Heart right ventricle (tissue), 16 donors: ENCODE data around the gene E2F4. TPM values are rescaled to one million over a fixed set of nuclear protein-coding genes. Genes with fewer than 3 reads are reported as not detected.

ENCODE experiments used
- ATAC-seq, 8 donors: fragments of 200-7000 bp; cut with Tn5 transposase; one replicate each; pipeline ENCODE4 v1.9.1; 2020; ENCODE audit warnings: mild to moderate bottlenecking in 8 of 8, moderate library complexity in 8 of 8, moderate number of reproducible peaks in 1 of 8
- DNase-seq, 2 donors: peaks; one replicate each; pipeline ENCODE4 v3.0.0-alpha.2; 2020
- H3K27ac ChIP-seq, 10 donors: fragments of 200-600 bp; sonication (generic) in 2 of 10; one replicate each; pipeline versions ENCODE4 v1.5.0 to v1.8.0; 2020 to 2022; ENCODE audit warnings: mild to moderate bottlenecking in 3 of 10
- H3K27me3 ChIP-seq, 7 donors: fragments of 200-600 bp; one replicate each; pipeline ENCODE4 v1.8.0; 2021 to 2022; ENCODE audit warnings: mild to moderate bottlenecking in 2 of 7
- H3K36me3 ChIP-seq, 9 donors: fragments of 200-600 bp; sonication (generic) in 1 of 9; one replicate each; pipeline versions ENCODE4 v1.5.0 to v1.8.0; 2020 to 2022; ENCODE audit warnings: mild to moderate bottlenecking in 2 of 9
- H3K4me1 ChIP-seq, 9 donors: fragments of 200-600 bp; sonication (generic) in 1 of 9; one replicate each; pipeline versions ENCODE4 v1.5.0 to v1.8.0; 2020 to 2022; ENCODE audit warnings: mild to moderate bottlenecking in 4 of 9
- H3K4me3 ChIP-seq, 10 donors: fragments of 200-600 bp; sonication (generic) in 2 of 10; one replicate each; pipeline versions ENCODE4 v1.5.0 to v1.8.0; 2020 to 2022; ENCODE audit warnings: mild to moderate bottlenecking in 7 of 10, moderate library complexity in 2 of 10
- H3K9me3 ChIP-seq, 11 donors: fragments of 200-600 bp in 10 of 11; sonication (generic) in 2 of 11; one replicate each; pipeline versions ENCODE4 v1.5.0 to v1.8.0; 2013 to 2022; ENCODE audit warnings: mild to moderate bottlenecking in 2 of 11, control low read depth in 1 of 11, moderate library complexity in 1 of 11
- WGBS, 2 donors: extraction: QIAGEN DNeasy Blood & Tissue Kit; methylation state at CpG; one replicate each; pipeline ENCODE4 v1.1.7; 2013; ENCODE audit warnings: inconsistent platforms in 1 of 2; 5-methylcytosine and 5-hydroxymethylcytosine counted together
- intact Hi-C, 10 donors: fragments of 100-400 bp; cut with DNase I; formaldehyde crosslinking; loops; one replicate each; pipeline versions ENCODE4 v1.11.1 to v1.14.2; 2022
- long read RNA-seq, 3 donors: library from polyadenylated mRNA; unstranded; transcript quantifications; one replicate each; pipeline ENCODE4 v2.0.0, GENCODE V29; 2020 to 2021
- polyA plus RNA-seq, 2 donors: library from polyadenylated mRNA; stranded (reverse); fragments of 200-250 nt; gene quantifications; one replicate each; pipeline ENCODE4 v1.2.3, GENCODE V29; 2013
- total RNA-seq, 10 donors: library from RNA; stranded (reverse); fragmentation: NEBNext Ultra II Directional in 3 of 10; extraction: Animal tissue kit (Norgen Biotek cat#: 25700) in 3 of 10; gene quantifications; one replicate each; pipeline versions ENCODE4 v1.2.1 to v1.2.4, GENCODE V29; 2021 to 2023
- TF ChIP-seq, protein P1 (sequence below), 9 donors: fragments of 200-600 bp; sonication (generic) in 2 of 9; IDR thresholded peaks; one replicate each; pipeline versions ENCODE4 v1.5.0 to v1.8.0; 2021 to 2022; ENCODE audit warnings: antibody characterized with exemption in 9 of 9, mild to moderate bottlenecking in 5 of 9, moderate library complexity in 1 of 9
- donor health status: Arrhythmogenic right ventricular cardiomyopathy.
- donor health status: ischemic (EF 13 %, LVEDD 7.1; RV severe dilation, severe dysfunction).
- donor health status: healthy with polysubstance abuse.
- donor health status: DM: no; HTN: yes; CAD: no.
- donor health status: DM: no; HTN: no; CAD: no.
- donor health status: ischemic (EF 25% LVEDD 6.9; RV normal size, moderate dysfunction).
- donor health status: ischemic (EF 25% LVEDD 5.7; RV mildly dilated, moderate dysfunction).
- donor health status: healthy.
- donor health status: DM: yes; HTN: yes; CAD: no.
- donor health status: Ischemic cardiomyopathy.
- donor health status: ischemic (EF 35%, LVEDD 5.7; RV mildly dilated, moderate dysfunction).
- donor health status: nonischemic (EF 11% LVEDD 7.7; RV severe dilation, severe dysfunction).
- donor health status: DM: yes; HTN: yes; CAD: no.
- donor health status: PGD.
- donor health status: ischemic (EF 29% LVEDD 5.4; RV normal size, mild dysfunction).
- donor health status: nonischemic (EF 23%, LVEDD 6.1; RV moderate dilation, normal function).

The E2F4 gene, protein sequence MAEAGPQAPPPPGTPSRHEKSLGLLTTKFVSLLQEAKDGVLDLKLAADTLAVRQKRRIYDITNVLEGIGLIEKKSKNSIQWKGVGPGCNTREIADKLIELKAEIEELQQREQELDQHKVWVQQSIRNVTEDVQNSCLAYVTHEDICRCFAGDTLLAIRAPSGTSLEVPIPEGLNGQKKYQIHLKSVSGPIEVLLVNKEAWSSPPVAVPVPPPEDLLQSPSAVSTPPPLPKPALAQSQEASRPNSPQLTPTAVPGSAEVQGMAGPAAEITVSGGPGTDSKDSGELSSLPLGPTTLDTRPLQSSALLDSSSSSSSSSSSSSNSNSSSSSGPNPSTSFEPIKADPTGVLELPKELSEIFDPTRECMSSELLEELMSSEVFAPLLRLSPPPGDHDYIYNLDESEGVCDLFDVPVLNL
- total RNA-seq (10 to 100 TPM; 21.9 to 45.6 (median 28.6) TPM), polyA plus RNA-seq (10 to 100 TPM; 33.4 to 38.4 TPM)
- long read RNA-seq, donor 1, transcript E2F4-208 (8 exons, 2,615 nt), result minor isoform, 5 of 51 reads
- long read RNA-seq, donor 1, transcript E2F4-201 (10 exons, 2,096 nt), result major isoform, 32 of 51 reads
- long read RNA-seq, donor 1, partial matches to known transcripts, result 2 of 51 reads
- long read RNA-seq, donor 1, other reads (novel, unspliced or antisense), result 12 of 51 reads
- long read RNA-seq, donor 2, transcript E2F4-201 (10 exons, 2,096 nt), result major isoform, 25 of 36 reads
- long read RNA-seq, donor 2, partial matches to known transcripts, result 6 of 36 reads
- long read RNA-seq, donor 2, other reads (novel, unspliced or antisense), result 5 of 36 reads
- long read RNA-seq, donor 3, transcript E2F4-201 (10 exons, 2,096 nt), result major isoform, 20 of 35 reads
- long read RNA-seq, donor 3, transcript E2F4-208 (8 exons, 2,615 nt), result minor isoform, 5 of 35 reads
- long read RNA-seq, donor 3, partial matches to known transcripts, result 5 of 35 reads
- long read RNA-seq, donor 3, other reads (novel, unspliced or antisense), result 5 of 35 reads

DNA sequence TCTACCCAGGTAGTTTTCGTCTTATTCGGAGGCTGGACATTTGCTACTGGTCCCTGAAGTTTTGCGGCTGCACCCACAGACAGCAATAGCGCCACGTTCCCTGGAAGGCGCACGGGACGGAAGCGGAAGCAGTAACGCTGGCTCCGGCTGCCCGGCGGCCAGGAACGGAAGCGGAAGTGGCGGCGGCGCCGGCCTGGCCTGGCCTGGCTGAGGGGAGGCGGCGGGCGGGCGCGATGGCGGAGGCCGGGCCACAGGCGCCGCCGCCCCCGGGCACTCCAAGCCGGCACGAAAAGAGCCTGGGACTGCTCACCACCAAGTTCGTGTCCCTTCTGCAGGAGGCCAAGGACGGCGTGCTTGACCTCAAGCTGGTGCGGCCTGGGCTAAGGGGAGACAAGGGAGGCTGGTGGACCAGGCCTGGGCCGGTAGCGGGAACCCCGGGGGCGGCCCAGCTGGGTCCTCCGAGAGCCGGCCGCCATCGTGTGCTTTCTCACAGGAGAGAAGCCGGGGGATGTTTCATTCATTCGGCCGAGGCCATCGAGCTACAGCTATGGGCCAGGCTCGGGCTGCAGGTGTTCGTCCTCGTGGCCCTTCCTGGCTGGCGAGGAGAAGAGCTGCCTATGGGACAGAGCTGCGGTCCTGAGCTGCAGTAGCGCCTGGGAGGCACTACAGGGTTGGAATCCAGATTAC is at the start of gene E2F4:
Gene E2F4, plus strand, starts transcription at position 161 of the 687 bp plus-strand sequence. Its CDS starts 73 bp downstream, at position 234.
- 0 to 1% methylated on average over 54 of the region's 54 CpGs for WGBS, 2 donors
- intact Hi-C loops, result loop anchor here in 4 of 10 donors (2.0 to 5.0 kb wide), 3 partner anchors 35 to 55 kb away; partner anchors contain the start of genes TMEM208 (in 3 of the 4), FHOD1 (in 1 of the 4) and SLC9A5 (in 1 of the 4)

DNA sequence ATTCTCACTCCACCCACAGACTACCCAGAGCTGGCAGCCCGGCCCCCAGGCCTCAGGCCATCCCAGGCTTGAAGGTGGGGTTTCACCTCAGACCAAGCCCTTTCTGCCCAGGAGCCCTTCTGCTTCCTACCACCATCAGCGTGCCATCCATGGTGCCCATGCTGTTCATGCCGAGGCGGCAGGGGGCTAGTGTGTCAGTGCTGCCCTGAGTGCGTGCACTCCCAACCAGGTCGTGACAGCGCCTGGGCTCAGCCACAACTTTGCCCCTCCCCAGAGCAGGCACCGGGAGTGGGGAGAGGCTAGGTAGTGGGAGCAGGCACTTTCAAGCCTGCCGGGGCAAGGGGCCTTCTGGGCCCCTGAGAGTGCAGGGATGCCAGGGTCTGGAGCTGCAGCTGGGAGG is 49.6 kb upstream of the E2F4 start:
- Histone ChIP-seq H3K9me3 (no peaks in the 10 kb centered on the region), H3K4me3 (no peak overlapping the region), H3K27ac (no peak overlapping the region), H3K36me3 (peaks cover 0 to 100% (median 61%) of the 10 kb centered on the region in 9 donors), H3K4me1 (no peaks in the 10 kb centered on the region), H3K27me3 (no peaks in the 10 kb centered on the region)
- DNase-seq (no peak), ATAC-seq (no peak)
- 91 to 92% methylated on average over 9 of the region's 9 CpGs for WGBS, 2 donors
- TF ChIP-seq, protein P1, sequence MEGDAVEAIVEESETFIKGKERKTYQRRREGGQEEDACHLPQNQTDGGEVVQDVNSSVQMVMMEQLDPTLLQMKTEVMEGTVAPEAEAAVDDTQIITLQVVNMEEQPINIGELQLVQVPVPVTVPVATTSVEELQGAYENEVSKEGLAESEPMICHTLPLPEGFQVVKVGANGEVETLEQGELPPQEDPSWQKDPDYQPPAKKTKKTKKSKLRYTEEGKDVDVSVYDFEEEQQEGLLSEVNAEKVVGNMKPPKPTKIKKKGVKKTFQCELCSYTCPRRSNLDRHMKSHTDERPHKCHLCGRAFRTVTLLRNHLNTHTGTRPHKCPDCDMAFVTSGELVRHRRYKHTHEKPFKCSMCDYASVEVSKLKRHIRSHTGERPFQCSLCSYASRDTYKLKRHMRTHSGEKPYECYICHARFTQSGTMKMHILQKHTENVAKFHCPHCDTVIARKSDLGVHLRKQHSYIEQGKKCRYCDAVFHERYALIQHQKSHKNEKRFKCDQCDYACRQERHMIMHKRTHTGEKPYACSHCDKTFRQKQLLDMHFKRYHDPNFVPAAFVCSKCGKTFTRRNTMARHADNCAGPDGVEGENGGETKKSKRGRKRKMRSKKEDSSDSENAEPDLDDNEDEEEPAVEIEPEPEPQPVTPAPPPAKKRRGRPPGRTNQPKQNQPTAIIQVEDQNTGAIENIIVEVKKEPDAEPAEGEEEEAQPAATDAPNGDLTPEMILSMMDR (IDR thresholded peaks at IDR 0.05), result no peak
- intact Hi-C loops, result no loop called here

More for the DNA sequence above, at the start of gene E2F4:
- Histone ChIP-seq H3K36me3 (peaks cover 3 to 42% (median 34%) of the 10 kb centered on the region in 9 donors), H3K9me3 (no peaks in the 10 kb centered on the region), H3K4me3 (peak within 1 kb of the TSS; percentile 78 to 100 (median 90)), H3K27ac (peak within 1 kb of the TSS; percentile 13 to 94 (median 86)), H3K27me3 (no peaks in the 10 kb centered on the region), H3K4me1 (peaks cover 18 to 52% (median 33%) of the 10 kb centered on the region in 9 donors)
- ATAC-seq (peak; percentile 88 to 97 (median 94)), DNase-seq (peak; percentile 92)
- TF ChIP-seq, protein P1 (IDR thresholded peaks at IDR 0.05), result peak in 1 of 9 donors; percentile 8

DNA sequence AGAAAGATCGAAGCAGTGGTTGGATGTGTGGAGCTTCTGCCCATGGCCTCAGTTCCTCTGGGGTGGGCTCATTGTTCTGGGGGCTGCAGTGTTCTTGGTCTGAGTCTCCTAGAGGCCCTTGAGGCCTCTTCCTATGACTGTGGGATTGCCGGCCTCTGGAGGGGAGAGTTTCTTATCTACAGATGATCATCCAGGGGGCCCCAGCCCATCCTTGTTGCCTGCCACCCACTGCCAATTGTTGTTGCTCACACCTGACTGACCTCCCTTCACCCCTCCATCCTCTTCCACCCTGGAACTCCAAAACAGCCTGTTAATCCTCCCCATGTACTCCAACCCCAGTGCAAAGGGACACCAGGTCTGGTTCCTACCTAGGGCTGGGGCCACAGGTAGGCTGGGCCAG is 47.0 kb upstream of the E2F4 start:
- intact Hi-C loops, result no loop called here

More for the DNA sequence above, 47.0 kb upstream of the E2F4 start:
- WGBS, 2 donors, result 94 to 95% methylated on average over 2 of the region's 2 CpGs
- TF ChIP-seq, protein P1 (IDR thresholded peaks at IDR 0.05), result no peak
- Histone ChIP-seq H3K9me3 (no peaks in the 10 kb centered on the region), H3K27me3 (peaks cover 0 to 9% (median 0%) of the 10 kb centered on the region in 7 donors), H3K27ac (no peak overlapping the region), H3K4me3 (no peak overlapping the region), H3K36me3 (peaks cover 0 to 97% (median 56%) of the 10 kb centered on the region in 9 donors), H3K4me1 (peaks cover 0 to 7% (median 0%) of the 10 kb centered on the region in 9 donors)
- no peak for ATAC-seq
- DNase-seq, result no peak
